Colonic mucosa (tissue), 4 donors: ENCODE measurements around the gene DIP2B. TPM values are rescaled to one million over a fixed set of nuclear protein-coding genes. Genes with fewer than 3 reads are reported as not detected.
A peak's percentile ranks its signal among the peaks of the same experiment; 100 is the strongest.

Source experiments
- DNase-seq: peaks from one replicate; pipeline ENCODE4 v3.0.0-alpha.2; 2020
- H3K27ac ChIP-seq: fragments of 200-600 bp; one replicate; pipeline ENCODE4 v1.8.0; 2021
- H3K27me3 ChIP-seq: fragments of 200-600 bp; one replicate; pipeline ENCODE4 v1.8.0; 2021
- H3K36me3 ChIP-seq: fragments of 200-600 bp; one replicate; pipeline ENCODE4 v1.8.0; 2021
- H3K4me1 ChIP-seq: fragments of 200-600 bp; one replicate; pipeline ENCODE4 v1.8.0; 2021; ENCODE audit warnings: mild to moderate bottlenecking
- H3K4me3 ChIP-seq: fragments of 200-600 bp; one replicate; pipeline ENCODE4 v1.8.0; 2021
- H3K9ac ChIP-seq, 2 donors: one replicate each; pipeline ENCODE4 v1.7.0; 2013; ENCODE audit warnings: control low read depth in 2 of 2, low read depth in 2 of 2, low read length in 2 of 2
- H3K9me3 ChIP-seq: fragments of 200-600 bp; one replicate; pipeline ENCODE4 v1.8.0; 2021
- intact Hi-C: fragments of 100-400 bp; cut with DNase I; formaldehyde crosslinking; loops from one replicate; pipeline ENCODE4 v1.14.1; 2022
- total RNA-seq, 2 donors: library from RNA; stranded (reverse); fragmentation: NEBNext Ultra II Directional in 1 of 2; extraction: Animal tissue kit (Norgen Biotek cat#: 25700) in 1 of 2; gene quantifications; one replicate each; pipeline ENCODE4 v1.2.1, GENCODE V29; 2021
- TF ChIP-seq, protein P1 (sequence below): fragments of 200-600 bp; IDR thresholded peaks from one replicate; pipeline ENCODE4 v1.8.0; 2022; ENCODE audit warnings: antibody characterized with exemption, mild to moderate bottlenecking
- donor health status: healthy.
- donor health status: DM: no; HTN: no; CAD: no.
- donor health status: DM: no; HTN: no; CAD: no.

DIP2B gene
- total RNA-seq, 2 donors from 2014 or later: 34.3 to 36.8 TPM

DNA sequence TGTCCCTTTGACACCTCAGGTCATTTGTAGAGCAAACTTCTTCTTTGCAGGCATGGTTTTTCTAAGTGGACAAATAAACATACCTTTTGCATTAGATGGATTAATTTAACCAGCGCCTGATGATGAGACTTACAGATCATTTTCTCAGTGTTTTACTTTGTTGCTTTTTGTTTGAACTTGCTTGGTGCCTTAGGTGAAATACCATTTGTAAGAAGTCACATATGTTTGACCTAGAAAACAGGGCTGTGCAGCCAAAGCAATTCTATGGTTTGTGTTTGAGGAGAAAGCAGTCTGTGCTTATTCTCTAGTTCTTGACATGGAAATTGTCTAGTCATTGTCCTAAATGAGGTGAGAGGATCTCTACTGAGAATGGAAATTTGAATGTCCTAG, 111.1 kb downstream of the DIP2B start:
- TF ChIP-seq, protein P1, sequence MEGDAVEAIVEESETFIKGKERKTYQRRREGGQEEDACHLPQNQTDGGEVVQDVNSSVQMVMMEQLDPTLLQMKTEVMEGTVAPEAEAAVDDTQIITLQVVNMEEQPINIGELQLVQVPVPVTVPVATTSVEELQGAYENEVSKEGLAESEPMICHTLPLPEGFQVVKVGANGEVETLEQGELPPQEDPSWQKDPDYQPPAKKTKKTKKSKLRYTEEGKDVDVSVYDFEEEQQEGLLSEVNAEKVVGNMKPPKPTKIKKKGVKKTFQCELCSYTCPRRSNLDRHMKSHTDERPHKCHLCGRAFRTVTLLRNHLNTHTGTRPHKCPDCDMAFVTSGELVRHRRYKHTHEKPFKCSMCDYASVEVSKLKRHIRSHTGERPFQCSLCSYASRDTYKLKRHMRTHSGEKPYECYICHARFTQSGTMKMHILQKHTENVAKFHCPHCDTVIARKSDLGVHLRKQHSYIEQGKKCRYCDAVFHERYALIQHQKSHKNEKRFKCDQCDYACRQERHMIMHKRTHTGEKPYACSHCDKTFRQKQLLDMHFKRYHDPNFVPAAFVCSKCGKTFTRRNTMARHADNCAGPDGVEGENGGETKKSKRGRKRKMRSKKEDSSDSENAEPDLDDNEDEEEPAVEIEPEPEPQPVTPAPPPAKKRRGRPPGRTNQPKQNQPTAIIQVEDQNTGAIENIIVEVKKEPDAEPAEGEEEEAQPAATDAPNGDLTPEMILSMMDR: no peak
- intact Hi-C loops: no loop called here
- no peak overlapping the region for H3K4me3 ChIP-seq
- no peak overlapping the region for H3K27ac ChIP-seq
- H3K9ac ChIP-seq: no peak overlapping the region
- no peaks in the 10 kb centered on the region for H3K9me3 ChIP-seq
- no peak for DNase-seq
- no peaks in the 10 kb centered on the region for H3K27me3 ChIP-seq
- H3K4me1 ChIP-seq: peaks cover 20% of the 10 kb centered on the region
- H3K36me3 ChIP-seq: no peaks in the 10 kb centered on the region

DNA sequence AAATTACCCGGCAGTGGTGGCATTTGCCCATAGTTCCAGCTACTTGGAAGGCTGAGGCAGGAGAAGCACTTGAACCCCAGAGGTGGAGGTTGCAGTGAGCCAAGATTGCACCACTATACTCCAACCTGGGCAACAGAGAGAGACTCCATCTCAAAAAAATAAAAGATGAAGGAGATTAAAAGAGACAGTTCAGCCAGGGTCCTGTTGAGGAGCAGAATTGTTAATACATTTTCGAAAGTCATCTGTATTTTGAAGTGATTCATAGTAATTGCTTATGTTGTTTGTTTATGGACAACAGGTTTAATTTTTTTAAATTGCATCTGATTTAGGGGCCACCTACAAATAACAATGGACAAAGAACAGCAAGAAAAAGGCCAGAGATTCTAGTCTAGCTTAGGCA, 112.9 kb downstream of the DIP2B start:
- intact Hi-C loops: no loop called here
- no peaks in the 10 kb centered on the region for H3K9me3 ChIP-seq
- H3K4me3 ChIP-seq: no peak overlapping the region
- no peaks in the 10 kb centered on the region for H3K27me3 ChIP-seq
- no peak overlapping the region for H3K9ac ChIP-seq
- H3K4me1 ChIP-seq: peaks cover 20% of the 10 kb centered on the region
- TF ChIP-seq, protein P1: no peak
- H3K27ac ChIP-seq: no peak overlapping the region
- H3K36me3 ChIP-seq: no peaks in the 10 kb centered on the region
- no peak for DNase-seq

DNA sequence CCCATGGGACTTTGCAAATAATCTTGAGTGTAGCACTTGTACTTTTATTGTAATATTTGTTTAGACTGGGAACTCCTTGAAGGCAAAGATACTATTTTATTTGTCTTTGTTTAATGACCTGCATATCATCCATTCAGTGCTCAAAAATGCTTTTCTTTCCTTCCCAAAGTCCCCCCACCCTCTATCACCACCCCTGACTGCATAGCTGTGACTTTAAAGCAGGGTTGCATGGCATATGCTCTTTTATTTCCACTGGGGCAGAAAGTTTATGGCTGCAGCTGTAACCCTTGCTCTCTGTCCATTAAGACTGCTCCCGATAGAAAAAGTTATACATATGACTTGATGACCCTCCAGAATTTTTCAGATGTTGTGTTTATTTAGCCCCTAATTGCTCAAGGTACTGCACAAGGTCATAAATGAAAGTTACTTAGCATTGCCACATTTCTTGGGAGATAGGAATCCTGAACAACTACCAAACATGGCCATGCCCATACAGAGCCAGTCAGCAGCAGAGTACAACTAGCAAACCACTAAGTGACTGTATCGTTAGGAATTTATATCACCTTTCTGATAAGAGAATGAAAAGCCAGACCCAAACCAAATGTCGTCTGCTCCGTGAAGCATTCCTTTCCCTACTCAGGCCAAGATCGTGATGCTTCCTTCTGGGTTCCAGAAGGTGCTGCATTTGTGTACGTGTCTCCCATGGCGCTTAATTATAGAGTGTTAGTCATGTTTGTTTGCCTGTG, 114.3 kb downstream of the DIP2B start:
- no peaks in the 10 kb centered on the region for H3K9me3 ChIP-seq
- no peak overlapping the region for H3K9ac ChIP-seq
- intact Hi-C loops: no loop called here
- no peaks in the 10 kb centered on the region for H3K27me3 ChIP-seq
- no peak overlapping the region for H3K4me3 ChIP-seq
- TF ChIP-seq, protein P1: no peak
- H3K4me1 ChIP-seq: peaks cover 21% of the 10 kb centered on the region
- DNase-seq: peak; percentile 50
- peak overlapping the region; percentile 61 for H3K27ac ChIP-seq
- no peaks in the 10 kb centered on the region for H3K36me3 ChIP-seq

DNA sequence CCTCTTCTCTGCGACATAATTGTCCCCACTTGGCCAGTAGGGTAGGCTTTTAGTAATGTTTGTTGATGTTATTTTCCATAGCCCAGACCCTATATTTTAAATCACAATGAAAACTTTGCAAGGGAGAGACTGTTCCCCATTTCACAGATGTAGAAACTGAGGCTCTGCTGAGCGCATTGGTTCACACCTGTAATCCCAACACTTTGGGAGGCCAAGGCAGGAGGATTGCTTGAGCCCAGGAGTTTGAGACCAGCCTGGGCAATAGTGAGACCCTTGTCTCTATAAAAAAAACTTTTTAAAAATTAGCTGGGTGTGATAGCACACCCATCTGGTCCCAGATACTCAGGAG, 114.8 kb downstream of the DIP2B start:
- no peaks in the 10 kb centered on the region for H3K27me3 ChIP-seq
- H3K36me3 ChIP-seq: no peaks in the 10 kb centered on the region
- H3K27ac ChIP-seq: peak overlapping the region; percentile 61
- H3K4me1 ChIP-seq: peaks cover 26% of the 10 kb centered on the region
- no peaks in the 10 kb centered on the region for H3K9me3 ChIP-seq
- TF ChIP-seq, protein P1: no peak
- H3K4me3 ChIP-seq: no peak overlapping the region
- no peak for DNase-seq
- intact Hi-C loops: no loop called here
- H3K9ac ChIP-seq: no peak overlapping the region

DNA sequence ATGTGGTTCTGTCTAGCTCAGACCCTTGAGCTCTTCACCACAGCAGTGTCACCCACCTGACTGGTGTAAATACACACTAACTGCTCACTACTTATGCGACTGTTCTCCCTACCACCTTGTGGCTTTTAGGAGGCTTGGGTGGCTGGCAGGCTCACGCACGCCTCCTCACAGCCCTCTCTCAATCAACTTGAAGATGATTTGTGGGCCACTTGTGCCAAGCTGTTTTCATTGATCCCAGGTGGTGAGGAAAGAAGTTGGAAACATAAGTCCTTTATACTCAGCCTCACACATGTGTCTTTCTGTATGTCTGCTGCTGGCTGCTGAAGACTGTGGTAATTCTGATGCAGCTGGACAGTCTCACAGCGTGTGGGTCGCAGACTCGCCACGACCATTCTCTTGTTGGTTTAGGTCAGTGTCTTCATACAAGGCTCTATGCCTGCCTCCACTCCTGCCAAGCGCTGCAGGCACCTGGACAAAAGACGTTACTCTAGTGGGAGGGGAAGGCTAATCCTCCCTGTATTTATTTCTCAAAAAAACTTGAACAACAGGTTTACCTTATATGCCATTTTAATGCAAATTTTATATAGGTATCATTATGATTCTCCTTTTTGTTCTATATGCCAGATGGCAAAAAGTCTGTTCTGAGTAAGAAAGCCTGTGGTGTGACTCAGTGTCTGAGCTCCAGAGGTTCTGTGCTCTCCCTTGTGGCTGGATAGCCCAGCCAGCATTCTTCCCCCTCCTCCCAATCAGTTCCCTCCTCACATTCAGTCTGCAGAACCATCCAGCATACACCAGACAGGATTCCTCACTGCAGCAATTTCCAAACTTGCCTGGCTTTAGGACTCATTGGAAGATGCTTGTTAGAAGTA, 115.6 kb downstream of the DIP2B start:
- intact Hi-C loops: no loop called here
- H3K4me3 ChIP-seq: no peak overlapping the region
- H3K27ac ChIP-seq: peak overlapping the region; percentile 61
- H3K4me1 ChIP-seq: peaks cover 34% of the 10 kb centered on the region
- H3K9ac ChIP-seq: peak overlapping the region in 1 of 2 donors; percentile 1
- no peak for DNase-seq
- H3K36me3 ChIP-seq: no peaks in the 10 kb centered on the region
- TF ChIP-seq, protein P1: no peak
- H3K9me3 ChIP-seq: no peaks in the 10 kb centered on the region
- H3K27me3 ChIP-seq: no peaks in the 10 kb centered on the region
